GM12878 (cell line): Measurements from ENCODE around the gene SENP1. TPM values are rescaled to one million over a fixed set of nuclear protein-coding genes. Genes with fewer than 3 reads are reported as not detected.

Experiments used
- ATAC-seq: fragments of 200-7000 bp; cut with Tn5 transposase; 3 replicates; pipeline ENCODE4 v1.9.1; 2020; ENCODE audit warnings: mild to moderate bottlenecking, moderate library complexity
- BruUV-seq: library from RNA; stranded (reverse); fragments of 400-500 nt; replicated peaks from 2 replicates; lab custom pipeline; 2021; lab: Mats Ljungman, UMichigan
- CTCF ChIA-PET: fragments of 300-600 bp; sonication (Branson Sonifier 250); formaldehyde crosslinking; extraction: SDS; loops from one replicate; lab custom pipeline; 2021; ENCODE audit warnings: inconsistent platforms; lab: Yijun Ruan, JAX
- POLR2A ChIA-PET: fragments of 350-600 bp; formaldehyde crosslinking; extraction: SDS; loops from one replicate; lab custom pipeline; 2021; ENCODE audit warnings: inconsistent platforms; lab: Charles Lee
- RAD21 ChIA-PET: fragments of 300-600 bp; sonication (Branson Sonifier 250); formaldehyde crosslinking; loops from one replicate; lab custom pipeline; 2023; ENCODE audit warnings: antibody characterized with exemption; ENCODE audit not compliant: unreplicated experiment; lab: Charles Lee
- SMC1A ChIA-PET: fragments of 300-600 bp; sonication (Branson Sonifier 250); formaldehyde crosslinking; loops from one replicate; lab custom pipeline; 2023; ENCODE audit not compliant: unreplicated experiment, uncharacterized antibody; lab: Charles Lee
- DNase-seq: peaks from one replicate; pipeline ENCODE4 v3.0.0-alpha.2; 2011; ENCODE audit warnings: low read depth, low spot score
- FAIRE-seq: peaks from 3 replicates; lab custom pipeline; 2011; peaks lifted over from hg19 to GRCh38; lab: Jason Lieb, UNC
- H2AFZ ChIP-seq: 2 replicates; pipeline ENCODE4 v1.6.0; 2011; ENCODE audit warnings: low read depth, low read length, control low read depth; ENCODE audit not compliant: control insufficient read depth
- H3K27ac ChIP-seq: 2 replicates; pipeline ENCODE4 v1.5.1; 2011; ENCODE audit warnings: control low read depth; ENCODE audit not compliant: control insufficient read depth, insufficient read depth
- H3K27me3 ChIP-seq, 2 experiments: replicated peaks in 1 of 2; 2 replicates each; pipeline versions ENCODE4 v1.6.0 to v1.6.1; 2011; ENCODE audit warnings: low read length in 1 of 2; ENCODE audit not compliant: control insufficient read depth in 2 of 2, insufficient read depth in 2 of 2
- H3K36me3 ChIP-seq, 2 experiments: 2 replicates each; pipeline ENCODE4 v1.5.1; 2011; ENCODE audit warnings: low read length in 1 of 2; ENCODE audit not compliant: control insufficient read depth in 2 of 2, insufficient read depth in 2 of 2
- H3K4me1 ChIP-seq: 2 replicates; pipeline ENCODE4 v1.6.1; 2011; ENCODE audit warnings: mild to moderate bottlenecking, low read length, moderate library complexity, mixed read lengths; ENCODE audit not compliant: control insufficient read depth, insufficient read depth
- H3K4me2 ChIP-seq: 2 replicates; pipeline ENCODE4 v1.6.0; 2011; ENCODE audit warnings: control low read depth; ENCODE audit not compliant: control insufficient read depth, insufficient read depth
- H3K4me3 ChIP-seq: fragments of 200-600 bp; sonication (generic); 2 replicates; pipeline ENCODE4 v1.5.1; 2016
- H3K79me2 ChIP-seq: 2 replicates; pipeline ENCODE4 v1.6.0; 2011; ENCODE audit warnings: low read length; ENCODE audit not compliant: control insufficient read depth, insufficient read depth
- H3K9ac ChIP-seq: 2 replicates; pipeline ENCODE4 v1.8.0; 2011; ENCODE audit warnings: low read length, control low read depth, mixed read lengths; ENCODE audit not compliant: control insufficient read depth, insufficient read depth
- H3K9me3 ChIP-seq: replicated peaks from 3 replicates; pipeline ENCODE4 v1.5.1; 2011; ENCODE audit warnings: mild to moderate bottlenecking, low read length; ENCODE audit not compliant: control insufficient read depth, insufficient read depth
- H4K20me1 ChIP-seq: 2 replicates; pipeline ENCODE4 v1.6.0; 2011; ENCODE audit not compliant: control insufficient read depth, insufficient read depth
- CHD1 ChIP-seq: IDR thresholded peaks from 2 replicates; pipeline ENCODE4 v1.6.1; 2012; ENCODE audit warnings: low read depth, low read length, improper control_type of control experiment
- CREM ChIP-seq: IDR thresholded peaks from 2 replicates; pipeline ENCODE4 v1.6.1; 2014; ENCODE audit warnings: antibody characterized with exemption, low read depth
- ESRRA ChIP-seq: IDR thresholded peaks from 2 replicates; pipeline ENCODE4 v1.6.1; 2012; ENCODE audit warnings: mild to moderate bottlenecking, low read length, improper control_type of control experiment
- FOS ChIP-seq: IDR thresholded peaks from 3 replicates; pipeline ENCODE4 v1.6.1; 2011; ENCODE audit warnings: borderline replicate concordance; ENCODE audit not compliant: insufficient read length; ENCODE audit errors: extremely low read depth
- GATAD2B ChIP-seq: fragments of 450-650 bp; conservative IDR thresholded peaks from 2 replicates; pipeline ENCODE4 v1.6.1; 2017; ENCODE audit warnings: low read depth, mild to moderate bottlenecking, moderate library complexity
- HCFC1 ChIP-seq: fragments of 150-350 bp; IDR thresholded peaks from 2 replicates; pipeline ENCODE4 v1.6.1; 2014; ENCODE audit warnings: low read length
- IKZF1 ChIP-seq: fragments of 450-650 bp; conservative IDR thresholded peaks from 2 replicates; pipeline ENCODE4 v1.6.1; 2017; ENCODE audit warnings: antibody characterized with exemption, mild to moderate bottlenecking
- MYB ChIP-seq: fragments of 150-350 bp; IDR thresholded peaks from 2 replicates; pipeline ENCODE4 v1.6.1; 2014; ENCODE audit warnings: mild to moderate bottlenecking, low read depth, low read length, borderline replicate concordance
- NFIC ChIP-seq: IDR thresholded peaks from 2 replicates; pipeline ENCODE4 v1.6.1; 2012; ENCODE audit warnings: low read depth, mild to moderate bottlenecking, inconsistent platforms, low read length, moderate library complexity
- RB1 ChIP-seq: fragments of 450-650 bp; formaldehyde crosslinking; IDR thresholded peaks from 2 replicates; pipeline ENCODE4 v1.6.1; 2017; ENCODE audit warnings: mild to moderate bottlenecking, borderline replicate concordance
- SREBF2 ChIP-seq: IDR thresholded peaks from 2 replicates; pipeline ENCODE4 v1.6.1; 2012; ENCODE audit warnings: mild to moderate bottlenecking, low read length
- STAT3 ChIP-seq: IDR thresholded peaks from 2 replicates; pipeline ENCODE4 v1.6.1; 2011; ENCODE audit warnings: low read depth, low read length, improper control_type of control experiment
- ZNF207 ChIP-seq: fragments of 450-650 bp; IDR thresholded peaks from 2 replicates; pipeline ENCODE4 v1.6.1; 2014; ENCODE audit warnings: antibody characterized with exemption, mild to moderate bottlenecking, borderline replicate concordance
- WGBS: methylation state at CpG from one replicate; pipeline ENCODE4 v1.1.6; 2016; ENCODE audit warnings: low lambda C conversion rate; ENCODE audit not compliant: insufficient replicate concordance, insufficient coverage; ENCODE audit errors: missing lambda C conversion rate; 5-methylcytosine and 5-hydroxymethylcytosine counted together
- in situ Hi-C: fragments of 300-500 bp; cut with MboI; formaldehyde crosslinking; loops from 9 replicates; pipeline ENCODE4 v1.14.3; 2018; ENCODE audit warnings: mixed read lengths
- intact Hi-C: fragments of 100-400 bp; cut with micrococcal nuclease; formaldehyde crosslinking; loops from one replicate; pipeline ENCODE4 v1.14.2; 2022; ENCODE audit not compliant: unreplicated experiment
- polyA plus RNA-seq, 11 experiments: library from polyadenylated mRNA; depleted of rRNA in 4 of 11; unstranded in 6 of 11; stranded (reverse) in 5 of 11; fragments of >200 nt; fragmentation: Nextera tagmentation in 4 of 11; fragmentation: Illumina TruSeq in 1 of 11; extraction: Ambion mirVana in 4 of 11; extraction: Trizol in 1 of 11; gene quantifications; 1 replicate in 1 of 11; 2 replicates in 10 of 11; pipeline versions ENCODE4 v1.2.1 to v1.2.3, GENCODE V29; 2011 to 2016; ENCODE audit warnings: inconsistent platforms in 2 of 11, missing spikeins in 2 of 11, low read depth in 1 of 11
- total RNA-seq, 4 experiments: library from RNA; depleted of rRNA in 3 of 4; stranded (reverse); fragments of >200 nt in 3 of 4; fragmentation: Illumina TruSeq in 1 of 4; extraction: Trizol in 1 of 4; gene quantifications; 2 replicates each; pipeline versions ENCODE4 v1.2.1 to v1.2.3, GENCODE V29; 2013 to 2021
- TF ChIP-seq, protein P1 (sequence below): fragments of 450-650 bp; IDR thresholded peaks from 2 replicates; pipeline ENCODE4 v1.6.1; 2017; ENCODE audit warnings: low read depth, mild to moderate bottlenecking, moderate library complexity
- TF ChIP-seq, protein P2 (sequence below): fragments of 450-650 bp; IDR thresholded peaks from 2 replicates; pipeline ENCODE4 v1.6.1; 2018; ENCODE audit warnings: borderline replicate concordance, mild to moderate bottlenecking; ENCODE audit not compliant: partially characterized antibody

The SENP1 gene
- total and polyA plus RNA-seq, 10 of the 15 experiments (the other 5 are each of a cell fraction or from before 2014, with no cell fraction given), result 8.1 to 52.4 (median 26.1) TPM

DNA sequence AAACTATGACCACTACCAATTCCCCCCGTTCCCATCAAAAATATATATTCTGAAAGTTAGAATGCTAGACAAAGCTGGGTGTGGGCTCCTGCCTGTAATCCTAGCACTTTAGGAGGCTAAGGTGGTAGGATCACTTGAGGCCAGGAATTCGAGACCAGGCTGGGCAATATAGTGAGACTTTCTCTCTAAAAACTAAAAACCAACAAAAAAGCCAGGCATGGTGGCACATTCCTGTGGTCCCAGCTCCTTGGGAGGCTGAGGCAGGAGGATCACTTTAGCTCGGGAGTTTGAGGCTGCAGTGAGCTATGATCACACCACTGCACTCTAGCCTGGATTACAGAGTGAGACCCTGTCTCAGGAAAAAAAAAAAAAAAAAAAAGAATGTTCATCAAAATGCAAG is 52.8 kb downstream of the SENP1 start:
- no peak for DNase-seq
- CTCF ChIA-PET, result interaction anchor here (0.6 to 1.7 kb wide), 2 partner anchors 10 to 144 kb away, joined by 6 read pairs; no protein-coding TSS in a partner anchor
- POLR2A ChIA-PET, result interaction anchor here (0.7 to 1.2 kb wide), 2 partner anchors 35 to 47 kb away, joined by 4 to 6 read pairs; no protein-coding TSS in a partner anchor
- peaks cover 0 to 5% of the 10 kb centered on the region in 2 experiments; a peak in 3 of 4 replicates for H3K36me3 ChIP-seq
- intact Hi-C loops, result no loop called here
- no peak for ATAC-seq
- no TSS peak for BruUV-seq
- H3K9ac ChIP-seq, result no peak overlapping the region
- no peaks in the 10 kb centered on the region for H4K20me1 ChIP-seq
- SMC1A ChIA-PET, result no interaction called here
- FAIRE-seq, result no peak
- H3K27me3 ChIP-seq, result no peaks in the 10 kb centered on the region
- H3K9me3 ChIP-seq, result no peaks in the 10 kb centered on the region
- H3K27ac ChIP-seq, result no peak overlapping the region
- H3K4me1 ChIP-seq, result no peaks in the 10 kb centered on the region
- H3K4me2 ChIP-seq, result no peak overlapping the region
- H3K4me3 ChIP-seq, result no peak overlapping the region
- in situ Hi-C loops, result no loop called here
- WGBS, result 98% methylated on average over 3 of the region's 3 CpGs
- TF ChIP-seq, protein P1, sequence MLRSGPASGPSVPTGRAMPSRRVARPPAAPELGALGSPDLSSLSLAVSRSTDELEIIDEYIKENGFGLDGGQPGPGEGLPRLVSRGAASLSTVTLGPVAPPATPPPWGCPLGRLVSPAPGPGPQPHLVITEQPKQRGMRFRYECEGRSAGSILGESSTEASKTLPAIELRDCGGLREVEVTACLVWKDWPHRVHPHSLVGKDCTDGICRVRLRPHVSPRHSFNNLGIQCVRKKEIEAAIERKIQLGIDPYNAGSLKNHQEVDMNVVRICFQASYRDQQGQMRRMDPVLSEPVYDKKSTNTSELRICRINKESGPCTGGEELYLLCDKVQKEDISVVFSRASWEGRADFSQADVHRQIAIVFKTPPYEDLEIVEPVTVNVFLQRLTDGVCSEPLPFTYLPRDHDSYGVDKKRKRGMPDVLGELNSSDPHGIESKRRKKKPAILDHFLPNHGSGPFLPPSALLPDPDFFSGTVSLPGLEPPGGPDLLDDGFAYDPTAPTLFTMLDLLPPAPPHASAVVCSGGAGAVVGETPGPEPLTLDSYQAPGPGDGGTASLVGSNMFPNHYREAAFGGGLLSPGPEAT, result no peak
- no peak for TF ChIP-seq RB1
- TF ChIP-seq CREM, result no peak
- no peak for TF ChIP-seq IKZF1
- no peak for TF ChIP-seq HCFC1
- no peak overlapping the region for H2AFZ ChIP-seq
- RAD21 ChIA-PET, result no interaction called here
- no peaks in the 10 kb centered on the region for H3K79me2 ChIP-seq

DNA sequence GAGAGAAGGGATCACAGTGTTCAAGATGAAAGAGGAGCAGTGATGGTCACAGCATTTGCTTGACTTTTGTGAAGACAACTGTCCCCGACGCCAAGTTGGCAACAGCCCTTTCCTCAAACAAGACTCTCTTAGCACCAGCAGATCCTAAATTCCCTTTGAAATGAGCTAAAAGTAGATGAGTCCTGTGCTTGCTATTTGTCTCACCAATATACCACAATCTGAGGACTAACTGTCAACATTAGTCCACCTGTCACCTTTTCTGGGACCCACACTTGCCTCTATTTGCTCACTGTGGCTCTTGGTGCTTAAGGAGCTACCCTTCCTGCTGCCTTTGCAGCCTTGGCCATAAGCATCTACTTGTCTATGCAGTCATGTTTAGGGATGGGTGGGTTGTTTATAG is 54.2 kb downstream of the SENP1 start:
- Histone ChIP-seq H3K9me3 (no peaks in the 10 kb centered on the region), H3K9ac (no peak overlapping the region), H3K4me2 (no peak overlapping the region), H3K4me3 (no peak overlapping the region), H3K4me1 (no peaks in the 10 kb centered on the region), H3K27ac (no peak overlapping the region), H2AFZ (no peak overlapping the region), H3K36me3 (peaks cover 2 to 8% of the 10 kb centered on the region in 2 experiments), H3K27me3 (no peaks in the 10 kb centered on the region), H4K20me1 (no peaks in the 10 kb centered on the region), H3K79me2 (no peaks in the 10 kb centered on the region)
- CTCF ChIA-PET, result interaction anchor here (0.9 to 1.1 kb wide), 4 partner anchors 10 to 106 kb away, joined by 3 read pairs; partner anchors contain the start of gene ASB8
- FAIRE-seq, result no peak
- intact Hi-C loops (no loop called here), in situ Hi-C loops (no loop called here)
- SMC1A ChIA-PET, result interaction anchor here (0.5 to 1.5 kb wide), 3 partner anchors 10 to 116 kb away, joined by 3 to 4 read pairs (median 4); no protein-coding TSS in a partner anchor
- RAD21 ChIA-PET, result interaction anchor here (0.8 kb wide), 1 partner anchor 153 kb away, joined by 5 read pairs; no protein-coding TSS in a partner anchor
- DNase-seq, result no peak
- POLR2A ChIA-PET, result interaction anchor here (0.6 kb wide), 1 partner anchor 165 kb away, joined by 4 read pairs; no protein-coding TSS in a partner anchor
- WGBS, result 96% methylated on average over 2 of the region's 2 CpGs
- no TSS peak for BruUV-seq
- no peak for ATAC-seq
- TF ChIP-seq FOS (no peak), MYB (no peak), CHD1 (no peak), STAT3 (no peak), NFIC (no peak), SREBF2 (no peak), GATAD2B (no peak), ZNF207 (no peak), ESRRA (no peak)
- TF ChIP-seq, protein P2, sequence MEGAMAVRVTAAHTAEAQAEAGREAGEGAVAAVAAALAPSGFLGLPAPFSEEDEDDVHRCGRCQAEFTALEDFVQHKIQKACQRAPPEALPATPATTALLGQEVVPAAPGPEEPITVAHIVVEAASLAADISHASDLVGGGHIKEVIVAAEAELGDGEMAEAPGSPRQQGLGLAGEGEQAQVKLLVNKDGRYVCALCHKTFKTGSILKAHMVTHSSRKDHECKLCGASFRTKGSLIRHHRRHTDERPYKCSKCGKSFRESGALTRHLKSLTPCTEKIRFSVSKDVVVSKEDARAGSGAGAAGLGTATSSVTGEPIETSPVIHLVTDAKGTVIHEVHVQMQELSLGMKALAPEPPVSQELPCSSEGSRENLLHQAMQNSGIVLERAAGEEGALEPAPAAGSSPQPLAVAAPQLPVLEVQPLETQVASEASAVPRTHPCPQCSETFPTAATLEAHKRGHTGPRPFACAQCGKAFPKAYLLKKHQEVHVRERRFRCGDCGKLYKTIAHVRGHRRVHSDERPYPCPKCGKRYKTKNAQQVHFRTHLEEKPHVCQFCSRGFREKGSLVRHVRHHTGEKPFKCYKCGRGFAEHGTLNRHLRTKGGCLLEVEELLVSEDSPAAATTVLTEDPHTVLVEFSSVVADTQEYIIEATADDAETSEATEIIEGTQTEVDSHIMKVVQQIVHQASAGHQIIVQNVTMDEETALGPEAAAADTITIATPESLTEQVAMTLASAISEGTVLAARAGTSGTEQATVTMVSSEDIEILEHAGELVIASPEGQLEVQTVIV, result no peak
